ENCODE measurements around the gene ACTR8.

- TF ChIP-seq POLR2A (IDR thresholded peaks at IDR 0.05; ENCODE audit: low read depth, low read length) (no peak), POLR2AphosphoS5 (IDR thresholded peaks at IDR 0.05; ENCODE audit: low read depth, low read length) (no peak)
These were observed 57.2 kb downstream of the ACTR8 start for GRCh38 chr3:53824795-53825194.
